GM18508 (cell line): ENCODE data around the gene CKAP4.

Experiments
- ATAC-seq: cut with Tn5 transposase; IDR thresholded peaks from one replicate; pipeline ENCODE4 v1.9.1; 2021; ENCODE audit warnings: moderate number of reproducible peaks; ENCODE audit not compliant: insufficient read depth, unreplicated experiment

The CKAP4 gene

DNA sequence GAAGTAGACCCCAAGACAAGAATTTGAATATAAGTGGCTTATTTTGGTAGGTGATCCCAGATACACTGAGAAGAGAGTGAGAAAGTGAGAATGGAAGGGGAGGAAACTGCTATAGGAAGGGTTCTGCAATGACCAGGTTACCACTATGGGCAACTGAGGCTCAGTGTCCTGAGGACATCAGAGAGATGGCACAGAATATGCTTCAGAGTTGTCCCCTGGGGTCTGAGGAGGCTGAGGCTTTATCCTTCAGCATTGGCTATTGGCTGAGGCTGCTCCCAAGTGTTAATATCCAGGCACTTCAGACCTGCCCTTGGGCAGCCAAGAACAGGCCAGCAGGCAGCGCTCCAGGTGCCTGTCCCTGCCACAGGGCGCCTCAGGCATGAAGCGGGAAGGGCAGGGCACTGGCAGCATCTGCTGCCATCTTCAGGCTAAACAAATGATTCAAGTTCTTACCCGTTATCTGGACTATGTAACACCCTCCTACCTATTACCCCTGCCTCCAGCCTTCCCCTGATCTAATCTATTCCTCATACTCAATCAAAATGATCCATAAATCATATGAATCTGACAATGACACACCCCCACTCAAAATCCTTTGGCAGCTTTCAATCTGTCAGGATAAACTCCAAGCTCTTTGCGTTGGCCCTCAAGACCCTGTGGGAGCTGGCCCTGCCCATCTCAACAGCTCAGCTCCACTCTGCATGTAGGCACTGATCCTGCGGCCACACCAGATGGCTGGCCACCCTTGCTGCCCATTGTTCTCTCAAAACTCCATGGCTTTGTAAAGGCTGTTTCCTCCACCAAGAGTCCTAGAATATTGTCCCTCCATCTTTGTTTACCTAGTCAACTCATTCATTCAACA is 42.4 kb downstream of the CKAP4 start:
- ATAC-seq = no peak

GRCh38 chr12:106204312-106204711 is 43.5 kb downstream of the CKAP4 start:
- ATAC-seq = no peak

DNA sequence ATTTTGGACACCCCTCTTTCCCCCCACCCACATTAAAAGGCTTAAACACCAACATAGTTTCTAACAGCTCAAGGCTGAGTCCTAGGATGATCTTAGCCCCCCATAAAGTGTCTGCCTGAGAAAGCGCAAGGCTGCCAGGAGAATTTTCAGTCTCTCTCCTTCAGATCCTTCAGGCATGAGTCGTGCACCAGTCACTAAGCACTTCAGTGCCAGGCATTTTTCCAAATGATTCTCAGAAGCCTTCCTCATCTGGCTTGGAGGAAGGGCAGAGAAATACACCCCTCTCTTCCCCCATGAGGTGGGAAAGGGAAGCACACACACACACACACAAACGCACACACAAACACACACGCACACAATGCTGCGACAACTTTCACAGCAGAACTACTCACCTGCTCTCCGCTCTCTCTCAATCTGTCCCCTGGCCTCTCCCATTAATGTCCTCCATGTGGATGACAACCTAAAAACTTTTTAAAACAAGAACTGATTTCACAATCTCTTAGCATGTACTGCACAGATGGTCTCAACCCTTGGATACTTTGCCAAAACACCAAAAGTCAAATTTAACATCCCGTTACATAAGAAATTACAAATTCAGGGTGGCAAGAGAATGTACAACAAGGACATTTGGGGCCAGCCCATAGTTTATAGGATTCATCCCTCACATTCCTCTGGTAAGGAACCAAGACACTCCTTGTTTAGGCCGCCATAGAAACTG is 49.8 kb downstream of the CKAP4 start:
- no peak for ATAC-seq

GRCh38 chr12:106195621-106196027 is 52.2 kb downstream of the CKAP4 start:
- no peak for ATAC-seq

DNA sequence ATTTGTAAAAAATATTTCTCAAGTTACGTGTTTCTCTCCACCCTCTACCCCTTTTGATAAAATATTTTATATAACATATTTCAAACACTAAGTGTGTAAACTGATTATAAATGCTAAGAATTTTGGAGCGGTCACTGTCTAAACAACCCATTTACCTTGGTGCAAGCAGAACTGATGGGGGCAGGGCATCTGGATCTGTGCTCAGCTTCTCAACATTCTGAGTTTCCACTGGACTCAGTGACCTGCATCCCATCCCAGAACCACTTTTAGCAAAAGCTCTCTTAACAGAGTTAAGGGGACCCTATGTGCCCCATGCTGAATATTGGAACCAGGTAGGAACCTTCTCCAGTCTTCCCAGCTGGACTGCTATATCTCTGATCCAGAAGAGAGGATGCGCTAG is 53.5 kb downstream of the CKAP4 start:
- ATAC-seq = no peak

DNA sequence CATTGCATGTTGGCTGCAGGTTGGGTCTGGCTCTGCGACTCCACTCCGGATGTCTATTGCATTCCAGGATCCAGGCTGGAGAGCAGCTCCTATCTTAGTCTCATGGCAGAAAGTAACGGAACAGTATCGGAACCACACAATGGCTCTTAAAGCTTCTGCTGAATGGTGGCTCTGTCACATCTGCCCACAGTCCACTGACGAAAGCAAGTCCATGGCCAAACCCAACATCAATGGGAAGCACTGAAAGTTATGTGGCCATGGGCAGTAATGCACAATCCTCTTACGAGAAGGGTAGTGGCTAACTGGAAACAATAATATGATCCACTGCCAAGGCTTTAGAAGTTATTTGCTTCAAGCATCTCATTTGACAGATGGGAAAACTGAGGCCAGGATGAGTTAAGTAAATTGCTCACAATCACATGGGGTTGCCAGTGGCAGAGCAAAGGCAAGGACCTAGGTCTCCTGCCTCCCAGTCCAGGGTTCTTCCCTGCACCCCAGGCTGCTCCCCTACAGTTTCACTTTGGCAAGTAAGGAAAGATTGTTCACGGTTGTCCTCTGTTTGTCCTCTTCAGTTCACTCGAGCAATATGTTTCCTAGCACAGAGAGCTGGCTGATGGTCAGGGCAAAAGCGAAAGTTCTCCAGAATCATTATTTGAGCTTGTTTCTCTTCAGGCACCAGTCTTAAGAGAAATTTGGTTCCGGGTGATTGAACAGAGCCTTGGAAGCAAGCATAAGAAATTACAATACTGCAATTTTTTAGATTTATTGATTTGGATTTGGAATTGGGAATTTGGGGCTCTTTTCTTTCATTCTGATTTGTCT is 54.2 kb downstream of the CKAP4 start:
- no peak for ATAC-seq

GRCh38 chr12:106192659-106193393 is 55.0 kb downstream of the CKAP4 start:
- ATAC-seq = no peak

GRCh38 chr12:106190581-106190980 is 57.2 kb downstream of the CKAP4 start:
- ATAC-seq = no peak

- no peak for ATAC-seq
These were observed 58.5 kb downstream of the CKAP4 start for GRCh38 chr12:106189341-106189740.

GRCh38 chr12:106188256-106188655 is 59.6 kb downstream of the CKAP4 start:
- ATAC-seq = no peak
